Measurements from ENCODE around the gene LRRC23. TPM values are rescaled to one million over a fixed set of nuclear protein-coding genes. Genes with fewer than 3 reads are reported as not detected.
A peak's percentile ranks its signal among the peaks of the same experiment; 100 is the strongest.
"Not testable (repeated sequence)": the region's sequence is repeated elsewhere in the genome, so short reads cannot be mapped to it uniquely, and the experiment has no call there.

LRRC23 gene
- total RNA-seq, 2 experiments from 2014 or later = 6.4 to 7.0 TPM

DNA sequence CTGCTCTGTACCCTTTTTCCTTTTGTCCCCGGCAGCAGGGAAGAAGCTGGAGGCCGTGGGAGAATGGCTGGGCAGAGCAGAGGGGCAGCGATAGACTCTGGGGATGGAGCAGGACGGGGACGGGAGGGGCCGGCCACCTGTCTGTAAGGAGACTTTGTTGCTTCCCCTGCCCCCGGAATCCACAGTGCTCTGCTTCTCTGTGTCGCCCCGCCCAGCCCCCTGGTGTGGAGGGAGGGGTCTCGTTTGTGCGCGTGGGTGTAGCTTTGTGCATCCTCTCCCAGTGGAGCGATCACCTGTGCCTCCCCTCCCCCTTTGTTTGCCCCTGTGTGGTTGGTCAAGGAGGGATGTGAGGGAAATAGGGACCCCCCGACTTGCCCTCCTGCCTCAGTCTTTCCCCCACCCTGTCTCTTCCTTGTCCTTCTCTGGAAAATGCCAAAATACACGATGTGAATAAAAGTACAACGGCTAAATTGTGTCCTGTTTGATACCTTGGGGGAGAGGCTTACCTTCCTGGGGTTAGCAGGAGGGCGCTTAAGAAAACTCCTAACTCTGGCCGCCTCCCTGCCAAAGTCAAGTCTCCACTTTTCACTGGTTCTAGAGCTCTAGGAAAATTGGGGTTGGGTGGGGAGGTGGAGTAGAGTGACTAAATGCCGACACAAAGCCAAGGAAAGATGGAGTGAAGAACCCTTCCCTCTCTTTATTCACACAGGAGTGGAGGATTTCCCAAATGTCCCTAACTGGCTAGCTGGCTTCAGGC lies 38.3 kb upstream of the LRRC23 start:
- POLR2A ChIA-PET = interaction anchor here (0.7 to 6.8 kb wide), 3 partner anchors 9 to 78 kb away, joined by 4 to 65 read pairs (median 27); partner anchors contain the start of genes C12orf57, CDCA3, RNU7-1 and USP5
- peaks cover 70% of the 10 kb centered on the region for H3K36me3 Mint-ChIP-seq (ENCODE audit: low read depth)
- H3K27me3 Mint-ChIP-seq = no peaks in the 10 kb centered on the region
- peak overlapping the region; percentile 0 for H3K27ac Mint-ChIP-seq
- no peaks in the 10 kb centered on the region for H3K9me3 Mint-ChIP-seq (ENCODE audit: low read depth)
- H3K4me3 Mint-ChIP-seq = peak overlapping the region; percentile 93
- CTCF ChIA-PET = interaction anchor here (0.7 to 2.5 kb wide), 4 partner anchors 14 to 42 kb away, joined by 3 to 22 read pairs (median 4); partner anchors contain the start of genes CDCA3 and USP5
- peaks cover 37% of the 10 kb centered on the region for H3K4me1 Mint-ChIP-seq
- intact Hi-C loops (cut with DNase I, micrococcal nuclease) = loop anchor here in 1 of 2 experiments (5.0 kb wide), 1 partner anchor 36 kb away; the partner anchor contains the start of gene LRRC23
- DNase-seq (peak; percentile 27), ATAC-seq (no peak)

DNA sequence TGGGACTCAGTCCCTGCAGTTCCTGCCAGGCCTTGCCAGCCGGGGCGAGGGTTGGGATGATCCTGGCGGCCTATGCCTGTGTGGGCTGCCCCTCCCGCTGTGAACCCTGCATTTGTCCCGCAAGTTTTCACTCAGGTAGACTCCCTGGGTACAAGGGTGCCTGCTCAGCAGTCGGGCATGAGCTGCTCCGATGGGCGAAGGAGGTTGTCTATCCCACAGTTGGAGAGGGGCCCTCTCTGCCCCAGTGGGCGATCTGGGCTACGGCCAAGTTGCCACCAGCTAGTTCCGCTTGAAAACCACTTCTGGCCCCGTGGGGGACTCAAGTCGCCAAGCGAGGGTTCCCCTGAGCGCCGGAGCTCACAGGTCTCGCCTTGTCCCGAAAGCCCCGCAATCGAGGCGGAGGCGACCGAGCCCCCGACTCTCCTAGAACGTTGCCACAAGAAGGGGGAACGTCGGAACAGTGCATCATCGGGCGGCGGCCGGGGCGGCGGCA lies 37.7 kb upstream of the LRRC23 start:
- H3K27me3 Mint-ChIP-seq = no peaks in the 10 kb centered on the region
- POLR2A ChIA-PET = interaction anchor here (0.5 to 6.8 kb wide), 6 partner anchors 10 to 306 kb away, joined by 3 to 65 read pairs (median 4); partner anchors contain the start of genes C12orf57, CDCA3, LRRC23 and RNU7-1
- H3K4me1 Mint-ChIP-seq = peaks cover 43% of the 10 kb centered on the region
- peak; percentile 2 for ATAC-seq
- H3K27ac Mint-ChIP-seq = peak overlapping the region; percentile 79
- H3K9me3 Mint-ChIP-seq (ENCODE audit: low read depth) = no peaks in the 10 kb centered on the region
- DNase-seq = no peak
- intact Hi-C loops (cut with DNase I, micrococcal nuclease) = loop anchor here (1.0 to 5.0 kb wide), 4 partner anchors 14 to 151 kb away; partner anchors contain the start of genes LPCAT3 (in 1 of the 2), LRRC23 (in 1 of the 2) and USP5 (in 1 of the 2)
- peak overlapping the region; percentile 93 for H3K4me3 Mint-ChIP-seq
- H3K36me3 Mint-ChIP-seq (ENCODE audit: low read depth) = peaks cover 71% of the 10 kb centered on the region
- CTCF ChIA-PET = interaction anchor here (0.6 to 2.5 kb wide), 6 partner anchors 14 to 183 kb away, joined by 3 to 22 read pairs (median 3); partner anchors contain the start of genes CDCA3 and USP5

DNA sequence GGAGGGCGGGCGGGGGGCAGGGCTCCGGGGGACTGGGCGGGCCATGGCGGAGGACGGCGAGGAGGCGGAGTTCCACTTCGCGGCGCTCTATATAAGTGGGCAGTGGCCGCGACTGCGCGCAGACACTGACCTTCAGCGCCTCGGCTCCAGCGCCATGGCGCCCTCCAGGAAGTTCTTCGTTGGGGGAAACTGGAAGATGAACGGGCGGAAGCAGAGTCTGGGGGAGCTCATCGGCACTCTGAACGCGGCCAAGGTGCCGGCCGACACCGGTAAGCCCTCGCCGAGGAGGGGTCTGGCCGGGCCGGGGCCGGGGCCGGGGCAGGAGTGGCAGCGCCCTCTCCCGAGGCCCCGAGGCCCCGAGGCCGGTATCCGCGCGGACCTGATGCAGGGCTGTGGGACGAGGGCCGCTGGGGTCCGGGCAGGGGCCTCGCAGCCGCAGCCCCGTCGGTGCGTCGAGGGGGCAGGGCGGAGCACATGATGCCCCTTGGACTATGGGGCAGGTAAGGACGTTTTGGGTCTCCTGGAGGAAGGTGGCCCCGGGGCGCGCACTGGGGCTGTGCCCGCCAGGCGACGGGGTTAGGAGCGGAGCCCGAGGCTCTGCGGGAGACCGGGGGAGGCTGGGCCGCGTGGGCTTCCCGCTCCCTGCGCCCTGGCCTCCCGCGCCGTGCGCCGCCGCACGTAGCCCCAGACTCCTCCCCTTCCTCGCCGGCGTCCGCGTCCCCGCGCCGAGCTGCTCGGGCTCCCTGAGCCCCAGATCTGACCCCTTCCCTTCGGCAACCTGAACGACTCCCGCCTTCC lies 37.0 kb upstream of the LRRC23 start, which contains the start of gene TPI1:
TPI1 (plus strand) TSS at position 119 of the 798 bp plus-strand sequence; CDS start at position 155, 36 bp downstream.
- Mint-ChIP-seq H3K4me1 (peaks cover 47% of the 10 kb centered on the region), H3K9me3 (ENCODE audit: low read depth) (no peaks in the 10 kb centered on the region), H3K27ac (peak within 1 kb of the TSS; percentile 95), H3K4me3 (peak within 1 kb of the TSS; percentile 93), H3K36me3 (ENCODE audit: low read depth) (peaks cover 73% of the 10 kb centered on the region), H3K27me3 (no peaks in the 10 kb centered on the region)
- peak; percentile 91 for DNase-seq
- intact Hi-C loops (cut with DNase I, micrococcal nuclease) = loop anchor here (1.0 to 5.0 kb wide), 4 partner anchors 14 to 151 kb away; partner anchors contain the start of genes LPCAT3 (in 1 of the 2), LRRC23 (in 1 of the 2) and USP5 (in 1 of the 2)
- CTCF ChIA-PET = interaction anchor here (0.6 to 2.5 kb wide), 9 partner anchors 11 to 183 kb away, joined by 3 to 22 read pairs (median 3); partner anchors contain the start of genes CDCA3, MLF2 and USP5
- POLR2A ChIA-PET = interaction anchor here (0.5 to 6.8 kb wide), 7 partner anchors 11 to 333 kb away, joined by 3 to 65 read pairs (median 4); partner anchors contain the start of genes C12orf57, CDCA3, GAPDH and LRRC23
- peak; percentile 68 for ATAC-seq

DNA sequence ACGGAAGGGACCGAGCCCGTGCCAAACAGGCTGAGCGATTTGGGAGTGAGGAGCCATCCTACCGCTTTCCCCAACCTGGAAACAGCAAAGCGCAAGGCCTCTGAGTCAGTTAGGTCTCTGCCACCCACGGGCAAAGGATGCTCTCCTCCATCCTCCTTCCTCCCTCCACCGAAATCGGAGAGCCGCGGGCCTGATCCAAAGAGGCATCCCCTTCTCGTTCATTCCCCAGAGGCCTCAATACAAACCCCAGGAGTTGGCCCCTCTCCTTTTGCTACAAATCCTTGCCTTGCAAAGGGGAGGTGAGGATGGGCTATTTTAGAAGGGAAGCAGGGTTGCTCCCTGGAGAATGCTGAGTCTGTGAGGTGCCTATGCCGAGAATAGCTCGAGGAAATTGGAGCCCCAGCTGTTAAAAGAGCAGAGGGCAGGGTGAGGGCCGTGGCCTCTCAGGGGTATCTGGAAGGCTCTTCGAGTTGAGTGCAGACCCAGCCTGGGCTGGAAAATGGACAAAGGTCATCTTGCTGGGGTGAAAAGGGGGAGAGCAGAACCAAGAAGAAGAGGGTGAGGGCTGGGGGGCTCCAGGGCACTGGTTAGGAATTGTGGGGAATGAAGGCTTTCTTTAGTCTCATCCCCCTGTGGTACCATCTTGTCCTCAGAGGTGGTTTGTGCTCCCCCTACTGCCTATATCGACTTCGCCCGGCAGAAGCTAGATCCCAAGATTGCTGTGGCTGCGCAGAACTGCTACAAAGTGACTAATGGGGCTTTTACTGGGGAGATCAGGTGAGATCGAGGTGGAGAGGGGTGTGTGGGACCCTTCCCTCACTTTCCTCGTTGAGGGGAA lies 36.2 kb upstream of the LRRC23 start:
- Mint-ChIP-seq H3K9me3 (ENCODE audit: low read depth) (no peaks in the 10 kb centered on the region), H3K36me3 (ENCODE audit: low read depth) (peaks cover 71% of the 10 kb centered on the region), H3K4me3 (peak overlapping the region; percentile 93), H3K4me1 (peaks cover 47% of the 10 kb centered on the region), H3K27me3 (no peaks in the 10 kb centered on the region), H3K27ac (peak overlapping the region; percentile 92)
- intact Hi-C loops (cut with DNase I, micrococcal nuclease) = loop anchor here (1.0 to 5.0 kb wide), 2 partner anchors 34 to 97 kb away; partner anchors contain the start of gene LRRC23 (in 1 of the 2)
- ATAC-seq (peak; percentile 0), DNase-seq (peak; percentile 33)
- ChIA-PET CTCF (interaction anchor here (0.6 to 2.5 kb wide), 14 partner anchors 10 to 244 kb away, joined by 3 to 22 read pairs (median 6); partner anchors contain the start of genes C1RL, CDCA3, MLF2 and USP5), POLR2A (interaction anchor here (1.0 to 6.8 kb wide), 5 partner anchors 16 to 248 kb away, joined by 3 to 65 read pairs (median 4); partner anchors contain the start of genes C12orf57, CDCA3, RNU7-1 and USP5)

DNA sequence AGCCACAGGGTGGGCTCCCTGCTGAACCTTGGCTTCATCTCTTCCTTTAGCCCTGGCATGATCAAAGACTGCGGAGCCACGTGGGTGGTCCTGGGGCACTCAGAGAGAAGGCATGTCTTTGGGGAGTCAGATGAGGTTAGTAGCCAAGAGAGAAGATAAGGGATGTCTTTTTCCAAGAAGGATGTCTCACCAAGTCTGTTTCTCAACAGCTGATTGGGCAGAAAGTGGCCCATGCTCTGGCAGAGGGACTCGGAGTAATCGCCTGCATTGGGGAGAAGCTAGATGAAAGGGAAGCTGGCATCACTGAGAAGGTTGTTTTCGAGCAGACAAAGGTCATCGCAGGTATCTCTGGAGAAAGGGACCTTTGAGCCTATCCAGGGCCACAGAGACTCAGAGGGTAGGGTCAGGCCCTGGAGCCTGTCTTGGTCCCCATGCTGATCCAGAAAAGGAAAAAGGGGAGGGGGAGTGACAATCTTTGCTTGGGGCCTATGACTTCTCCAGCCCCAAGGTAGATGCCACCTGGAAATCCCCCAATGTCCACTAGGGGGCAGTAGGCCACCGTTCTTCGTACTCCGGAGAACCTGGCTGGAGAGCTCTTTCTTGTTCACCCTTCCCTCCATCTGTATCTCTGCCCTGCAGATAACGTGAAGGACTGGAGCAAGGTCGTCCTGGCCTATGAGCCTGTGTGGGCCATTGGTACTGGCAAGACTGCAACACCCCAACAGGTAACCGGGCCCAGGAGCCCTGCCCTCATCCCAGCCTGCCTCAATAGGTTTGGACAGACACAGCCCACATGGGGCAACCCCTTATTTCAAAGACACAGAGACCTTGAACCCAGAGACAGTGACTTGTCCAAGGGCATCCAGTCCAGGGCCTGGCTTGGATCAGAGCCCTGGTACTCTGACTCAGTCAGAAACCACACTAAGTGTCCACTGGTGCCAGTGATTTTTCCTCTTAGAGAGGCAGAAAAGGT lies 35.3 kb upstream of the LRRC23 start:
- Mint-ChIP-seq H3K4me3 (peak overlapping the region; percentile 93), H3K4me1 (peaks cover 52% of the 10 kb centered on the region)
- peak; percentile 6 for ATAC-seq

DNA sequence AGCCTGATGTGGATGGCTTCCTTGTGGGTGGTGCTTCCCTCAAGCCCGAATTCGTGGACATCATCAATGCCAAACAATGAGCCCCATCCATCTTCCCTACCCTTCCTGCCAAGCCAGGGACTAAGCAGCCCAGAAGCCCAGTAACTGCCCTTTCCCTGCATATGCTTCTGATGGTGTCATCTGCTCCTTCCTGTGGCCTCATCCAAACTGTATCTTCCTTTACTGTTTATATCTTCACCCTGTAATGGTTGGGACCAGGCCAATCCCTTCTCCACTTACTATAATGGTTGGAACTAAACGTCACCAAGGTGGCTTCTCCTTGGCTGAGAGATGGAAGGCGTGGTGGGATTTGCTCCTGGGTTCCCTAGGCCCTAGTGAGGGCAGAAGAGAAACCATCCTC lies 34.3 kb upstream of the LRRC23 start:
- H3K4me3 Mint-ChIP-seq = peak overlapping the region; percentile 93
- POLR2A ChIA-PET = interaction anchor here (0.6 to 6.8 kb wide), 4 partner anchors 18 to 177 kb away, joined by 3 to 65 read pairs (median 15); partner anchors contain the start of genes C12orf57, CDCA3, RNU7-1 and USP5
- peaks cover 52% of the 10 kb centered on the region for H3K4me1 Mint-ChIP-seq
- H3K9me3 Mint-ChIP-seq (ENCODE audit: low read depth); H3K27me3 Mint-ChIP-seq; DNase-seq; ATAC-seq: not testable (repeated sequence)
- peak overlapping the region; percentile 92 for H3K27ac Mint-ChIP-seq
- peaks cover 66% of the 10 kb centered on the region for H3K36me3 Mint-ChIP-seq (ENCODE audit: low read depth)
- intact Hi-C loops (cut with DNase I, micrococcal nuclease) = loop anchor here in 1 of 2 experiments (5.0 kb wide), 2 partner anchors 67 to 92 kb away; no protein-coding TSS in a partner anchor
- CTCF ChIA-PET = interaction anchor here (1.0 to 2.4 kb wide), 8 partner anchors 21 to 242 kb away, joined by 3 to 10 read pairs (median 6); partner anchors contain the start of genes CD4 and MLF2

More for the DNA sequence above, 35.3 kb upstream of the LRRC23 start:
- H3K27ac Mint-ChIP-seq = peak overlapping the region; percentile 92
- peaks cover 70% of the 10 kb centered on the region for H3K36me3 Mint-ChIP-seq (ENCODE audit: low read depth)
- H3K27me3 Mint-ChIP-seq = no peaks in the 10 kb centered on the region
- ChIA-PET POLR2A (interaction anchor here (0.5 to 6.8 kb wide), 8 partner anchors 17 to 335 kb away, joined by 3 to 65 read pairs (median 4); partner anchors contain the start of genes C12orf57, CDCA3, GAPDH and RNU7-1), CTCF (interaction anchor here (0.6 to 2.4 kb wide), 25 partner anchors 9 to 243 kb away, joined by 3 to 11 read pairs (median 5); partner anchors contain the start of genes C12orf57, C1RL, CD4 and CDCA3)
- peak; percentile 91 for DNase-seq
- H3K9me3 Mint-ChIP-seq (ENCODE audit: low read depth) = no peaks in the 10 kb centered on the region
- intact Hi-C loops (cut with DNase I, micrococcal nuclease) = loop anchor here (1.0 to 5.0 kb wide), 4 partner anchors 33 to 96 kb away; partner anchors contain the start of gene LRRC23 (in 1 of the 2)

DNA sequence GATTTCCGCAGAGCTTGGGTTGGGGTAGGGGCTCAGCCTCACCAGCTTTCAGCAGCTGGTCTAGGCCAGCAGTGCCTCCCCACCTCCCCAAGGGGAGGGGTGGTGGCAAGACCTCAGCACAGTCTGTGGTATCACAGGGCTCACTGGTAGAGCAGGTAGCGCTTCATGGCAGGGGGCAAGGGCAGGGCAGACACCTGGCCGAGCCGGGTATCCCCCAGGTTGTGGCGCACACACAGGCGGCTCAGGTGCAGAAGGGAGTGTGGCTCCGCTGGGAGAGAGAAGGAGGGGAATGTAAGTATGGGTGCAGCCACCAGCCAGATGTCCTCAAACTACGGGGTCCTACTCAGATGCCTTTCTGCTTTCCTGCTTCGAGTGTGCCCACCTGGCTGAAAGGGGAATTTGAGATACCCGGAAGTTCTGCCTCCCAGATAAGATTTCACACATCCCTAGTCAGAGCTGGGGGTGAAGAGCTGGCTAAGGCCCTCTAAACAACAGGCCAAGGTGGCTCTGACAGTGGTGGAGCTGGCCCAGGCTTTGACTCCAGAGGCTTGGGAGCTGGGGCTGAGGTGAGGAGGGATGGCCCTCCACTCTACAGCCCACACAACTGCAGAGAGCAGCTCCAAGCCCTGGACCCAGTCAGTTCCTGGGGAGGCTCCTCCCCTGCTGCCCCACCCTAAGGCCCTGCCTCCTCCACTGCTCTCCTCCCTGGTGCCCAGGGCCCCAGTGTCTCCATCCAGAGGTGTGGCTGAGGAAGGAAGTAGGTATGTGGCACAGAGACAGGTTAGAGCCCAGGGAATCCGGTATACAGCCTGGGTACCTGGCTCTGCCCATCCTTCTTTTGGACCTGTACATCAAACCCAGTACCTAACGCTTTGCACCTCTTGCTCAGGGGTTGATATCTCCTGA lies 33.3 kb upstream of the LRRC23 start:
- ATAC-seq (peak; percentile 34), DNase-seq (peak; percentile 75)
- peak overlapping the region; percentile 66 for H3K27ac Mint-ChIP-seq
- no peaks in the 10 kb centered on the region for H3K9me3 Mint-ChIP-seq (ENCODE audit: low read depth)
- peaks cover 63% of the 10 kb centered on the region for H3K36me3 Mint-ChIP-seq (ENCODE audit: low read depth)
- H3K4me1 Mint-ChIP-seq = peaks cover 55% of the 10 kb centered on the region
- POLR2A ChIA-PET = interaction anchor here (0.9 to 2.9 kb wide), 7 partner anchors 19 to 182 kb away, joined by 3 to 31 read pairs (median 11); partner anchors contain the start of genes C12orf57, CDCA3, RNU7-1 and USP5
- H3K4me3 Mint-ChIP-seq = peak overlapping the region; percentile 93
- no peaks in the 10 kb centered on the region for H3K27me3 Mint-ChIP-seq
- intact Hi-C loops (cut with DNase I, micrococcal nuclease) = loop anchor here in 1 of 2 experiments (5.0 kb wide), 2 partner anchors 66 to 91 kb away; no protein-coding TSS in a partner anchor
- CTCF ChIA-PET = interaction anchor here (0.6 to 3.2 kb wide), 22 partner anchors 10 to 267 kb away, joined by 3 to 51 read pairs (median 4); partner anchors contain the start of genes C12orf57, C1RL, CDCA3 and LRRC23
